Middle frontal gyrus (tissue), 1 donor: ENCODE measurements around the gene POLD1.
"Not testable (repeated sequence)": the region's sequence is repeated elsewhere in the genome, so short reads cannot be mapped to it uniquely, and the experiment has no call there.

Experiments
- DNase-seq: peaks from one replicate; pipeline ENCODE4 v3.0.0-alpha.2; 2015; ENCODE audit warnings: low spot score; ENCODE audit errors: extremely low spot score

POLD1 gene

GRCh38 chr19:50383852-50384684 is at the start of gene POLD1:
TSS of gene POLD1 (plus strand) at chr19:50384347. CDS start at chr19:50398852, 14,505 bp downstream.
- DNase-seq: peak; percentile 85

GRCh38 chr19:50334741-50335421 is 49.3 kb upstream of the POLD1 start:
- DNase-seq: no peak

DNA sequence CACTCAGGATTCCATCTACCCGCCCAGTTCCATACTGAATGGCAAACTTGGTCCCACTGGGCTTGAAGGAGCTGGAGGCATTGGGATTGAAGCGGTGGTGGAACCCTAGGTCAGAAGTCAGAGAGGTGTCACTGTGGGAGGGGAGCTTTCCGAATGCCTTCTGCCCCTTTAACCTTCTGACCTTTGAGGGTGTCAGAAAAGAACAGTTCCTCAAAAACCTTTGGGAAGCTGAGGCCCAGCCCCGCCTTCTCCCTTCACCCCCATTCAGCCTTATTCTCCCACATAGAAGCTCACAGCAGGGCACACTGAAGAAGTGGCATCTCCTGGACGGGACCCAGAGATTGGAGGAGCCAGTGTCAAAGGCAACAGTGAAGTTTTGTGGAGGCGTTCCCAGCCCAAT is 47.1 kb upstream of the POLD1 start:
- not testable (repeated sequence) for DNase-seq

DNA sequence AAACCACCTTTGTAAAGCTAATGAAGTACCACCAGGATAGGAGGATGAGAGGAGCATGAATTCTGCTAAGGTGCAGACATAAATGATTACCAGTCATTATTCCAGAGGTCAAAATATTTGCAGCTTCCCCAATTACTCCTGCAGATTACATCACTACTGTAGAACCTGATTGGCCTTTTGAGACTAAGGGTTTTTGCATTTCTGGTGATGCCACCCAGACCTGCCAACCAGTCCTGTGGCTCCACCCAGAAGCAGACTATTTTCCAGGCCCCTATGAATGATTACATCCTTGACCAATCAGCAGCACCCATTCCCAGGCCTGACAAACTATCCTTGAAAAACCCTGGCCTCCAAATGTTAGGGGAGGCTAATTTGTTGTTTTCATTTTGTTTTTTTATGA is 43.8 kb upstream of the POLD1 start:
- no peak for DNase-seq

DNA sequence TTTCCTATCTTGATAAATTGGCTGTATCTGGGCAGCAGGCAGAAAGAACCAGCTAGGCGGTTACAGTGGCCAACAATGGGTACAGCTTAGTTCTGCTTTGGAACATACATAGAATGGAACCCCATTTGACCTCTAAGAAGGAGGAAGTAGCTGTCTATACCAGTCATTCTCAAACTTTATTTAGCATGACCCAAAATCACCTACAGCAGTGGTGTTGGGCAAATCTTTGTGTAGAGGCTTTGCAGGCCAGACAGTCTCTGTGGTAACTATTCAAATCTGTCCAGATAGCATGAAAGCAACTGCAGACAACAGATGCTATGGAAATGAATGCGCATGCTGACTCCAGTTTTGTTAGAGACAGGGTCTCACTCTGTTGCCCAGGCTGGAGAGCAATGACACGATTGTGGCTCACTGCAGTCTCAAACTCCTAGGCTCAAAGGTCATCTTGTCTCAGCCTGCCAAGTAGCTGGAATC is 43.0 kb upstream of the POLD1 start:
- no peak for DNase-seq

- no peak for DNase-seq
Measured at GRCh38 chr19:50344661-50345318, 39.4 kb upstream of the POLD1 start.

- not testable (repeated sequence) for DNase-seq
Measured at GRCh38 chr19:50347089-50347581, 37.0 kb upstream of the POLD1 start.

DNA sequence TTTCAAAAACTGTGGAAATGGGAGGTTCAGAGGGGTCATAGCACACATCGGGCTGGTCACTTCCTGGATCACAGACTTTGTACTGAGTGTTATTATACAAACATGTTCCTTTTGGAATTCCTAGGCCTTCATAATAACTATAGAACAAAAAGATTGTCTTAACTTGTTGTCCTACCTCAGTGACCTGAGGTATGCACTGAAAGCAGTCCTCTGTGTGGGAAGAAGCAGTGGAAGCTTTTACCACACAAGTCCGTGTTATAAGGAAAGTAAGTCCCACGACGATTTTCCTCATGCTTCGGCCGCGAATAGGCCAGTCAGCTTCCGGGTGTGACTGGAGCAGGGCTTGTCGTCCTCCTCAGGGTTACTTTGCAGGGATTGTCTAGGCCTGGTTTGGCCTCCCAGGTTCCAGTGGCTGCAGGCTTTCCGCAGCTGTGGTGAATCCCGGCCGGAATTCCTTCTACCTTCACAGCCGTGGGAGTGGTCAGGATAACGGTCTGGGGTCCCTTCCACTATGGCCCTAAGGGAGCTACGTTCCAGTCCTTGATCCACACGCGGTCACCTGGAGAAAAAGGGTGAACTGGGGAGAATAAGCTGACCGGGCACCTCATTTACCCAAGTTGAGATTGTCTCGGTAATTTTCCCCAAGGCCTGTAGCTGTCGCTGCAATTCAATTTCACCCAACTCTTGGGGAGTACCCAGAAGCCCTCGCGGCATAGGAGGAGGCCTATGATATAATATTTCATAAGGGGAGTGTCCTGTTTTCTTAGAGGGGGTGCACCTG is 34.7 kb upstream of the POLD1 start:
- no peak for DNase-seq

DNA sequence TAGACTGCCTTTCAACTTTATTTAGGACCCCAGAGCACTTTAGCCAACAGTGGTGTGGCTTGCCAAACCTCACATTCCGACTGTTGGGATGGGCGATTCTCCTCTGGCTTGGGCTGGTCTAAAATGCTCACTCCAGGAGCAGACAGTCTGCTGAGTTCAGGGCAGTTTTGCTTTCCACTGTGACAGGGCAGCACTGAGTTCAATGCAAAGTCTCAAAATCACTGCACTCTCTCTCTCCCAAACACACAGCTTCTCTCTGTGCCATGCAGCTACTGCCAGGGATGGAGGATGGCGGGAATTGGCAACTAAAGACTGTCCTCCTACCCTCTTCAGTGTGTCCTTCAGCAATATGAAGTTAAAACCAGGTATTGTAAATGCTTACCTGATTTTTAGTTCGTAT is 31.9 kb upstream of the POLD1 start:
- no peak for DNase-seq

DNA sequence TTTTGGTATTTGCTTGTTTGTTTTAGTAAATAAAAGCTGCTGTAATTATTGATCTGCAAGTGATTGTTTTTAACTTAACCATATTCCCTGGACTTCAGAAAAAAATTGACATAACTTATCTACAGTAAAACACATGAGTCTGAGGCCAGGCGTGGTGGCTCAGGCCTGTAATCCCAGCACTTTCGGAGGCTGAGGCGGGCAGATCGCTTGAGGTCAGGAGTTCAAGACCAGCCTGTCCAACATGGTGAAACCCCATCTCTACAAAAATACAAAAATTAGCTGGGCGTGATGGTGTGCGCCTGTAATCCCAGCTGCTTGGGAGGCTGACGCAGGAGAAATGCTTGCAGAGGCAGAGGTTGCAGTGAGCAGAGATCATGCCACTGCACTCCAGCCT is 30.7 kb upstream of the POLD1 start:
- DNase-seq: not testable (repeated sequence)

DNA sequence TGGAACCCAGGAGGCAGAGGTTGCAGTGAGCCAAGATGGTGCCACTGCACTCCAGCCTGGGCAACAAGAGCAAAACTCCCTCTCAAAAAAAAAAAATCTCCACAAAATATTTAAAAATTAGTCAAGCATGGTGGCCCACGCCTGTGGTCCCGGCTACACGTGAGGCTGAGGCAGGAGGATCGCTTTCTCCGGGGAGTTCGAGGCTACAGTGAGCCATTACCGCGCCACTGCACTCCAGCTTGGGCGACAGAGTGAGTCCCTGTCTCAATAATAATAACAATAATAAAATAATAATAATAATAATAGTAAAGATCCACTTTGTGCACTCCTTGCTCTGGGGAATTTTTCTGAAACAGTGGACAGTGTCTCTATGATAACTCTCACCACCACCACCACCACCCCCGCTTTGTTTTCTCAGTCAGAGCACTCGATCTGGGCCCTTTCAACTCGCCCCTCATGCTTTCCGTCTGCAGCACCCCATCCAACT is 27.4 kb upstream of the POLD1 start:
- no peak for DNase-seq

- DNase-seq: peak; percentile 32
Measured at GRCh38 chr19:50357178-50358100, 26.7 kb upstream of the POLD1 start.

GRCh38 chr19:50358483-50359327 is 25.4 kb upstream of the POLD1 start:
- DNase-seq: peak; percentile 22

DNA sequence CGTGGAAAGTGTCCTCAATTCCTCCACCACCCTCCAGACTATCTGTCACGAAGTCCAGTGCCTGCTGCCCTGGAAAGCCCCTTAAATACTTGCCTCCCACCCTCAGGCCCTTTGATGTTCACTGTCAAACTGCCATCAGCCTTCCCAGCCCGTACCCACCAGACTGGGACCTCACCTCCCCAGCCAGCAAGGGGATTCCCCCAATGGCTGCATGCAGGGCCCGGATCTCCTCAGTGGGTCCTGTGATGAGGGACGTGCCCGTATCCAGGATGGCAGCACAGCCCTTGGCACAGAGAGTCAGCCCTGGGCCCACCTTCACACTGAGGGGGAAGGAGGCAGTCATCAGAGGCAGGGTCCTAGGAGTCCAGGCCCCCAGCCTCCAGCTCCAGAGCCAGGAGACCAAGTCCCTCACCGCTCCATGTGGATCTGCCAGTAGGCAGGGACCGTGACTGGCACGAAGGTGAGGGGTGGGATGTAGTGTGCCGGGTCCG is 24.8 kb upstream of the POLD1 start:
- DNase-seq: no peak

- DNase-seq: no peak
Measured at GRCh38 chr19:50361290-50362029, 22.7 kb upstream of the POLD1 start.

GRCh38 chr19:50362030-50362412 is 22.1 kb upstream of the POLD1 start:
- DNase-seq: no peak

- DNase-seq: no peak
Measured at GRCh38 chr19:50362656-50363424, 21.3 kb upstream of the POLD1 start.
